SK-N-SH treated with all-trans-retinoic acid at 6 μM for 48 hours (cell line): ENCODE measurements around the gene E2F7.

Source experiments
- ATAC-seq: fragments of 200-7000 bp; cut with Tn5 transposase; 3 replicates; pipeline ENCODE4 v1.9.1; 2020; ENCODE audit warnings: mild to moderate bottlenecking, moderate library complexity
- BACH2 ChIP-seq: fragments of 250-450 bp; sonication (Bioruptor Pico); IDR thresholded peaks from 2 replicates; pipeline ENCODE4 v1.9.0; 2021; ENCODE audit warnings: mild to moderate bottlenecking, borderline replicate concordance
- CREB5 ChIP-seq: fragments of 250-450 bp; sonication (Bioruptor Pico); IDR thresholded peaks from 2 replicates; pipeline ENCODE4 v1.5.1; 2020; ENCODE audit warnings: low read depth, mild to moderate bottlenecking, moderate library complexity
- CSDC2 ChIP-seq: fragments of 250-450 bp; sonication (Bioruptor Pico); IDR thresholded peaks from 2 replicates; pipeline ENCODE4 v1.5.0; 2020; ENCODE audit warnings: mild to moderate bottlenecking, moderate library complexity
- CSRNP3 ChIP-seq: fragments of 250-450 bp; sonication (Bioruptor Pico); IDR thresholded peaks from 2 replicates; pipeline ENCODE4 v1.5.1; 2021; ENCODE audit warnings: mild to moderate bottlenecking, moderate library complexity
- ESRRG ChIP-seq: fragments of 250-450 bp; sonication (Bioruptor Pico); IDR thresholded peaks from 2 replicates; pipeline ENCODE4 v1.6.1; 2021; ENCODE audit warnings: mild to moderate bottlenecking
- GLIS3 ChIP-seq: fragments of 250-450 bp; sonication (Bioruptor Pico); IDR thresholded peaks from 2 replicates; pipeline ENCODE4 v1.5.0; 2020; ENCODE audit warnings: mild to moderate bottlenecking, moderate library complexity
- ISL1 ChIP-seq: fragments of 250-450 bp; sonication (Bioruptor Pico); IDR thresholded peaks from 2 replicates; pipeline ENCODE4 v2.1.2; 2022; ENCODE audit warnings: mild to moderate bottlenecking, moderate library complexity
- OSR1 ChIP-seq: fragments of 250-450 bp; sonication (Bioruptor Pico); IDR thresholded peaks from 2 replicates; pipeline ENCODE4 v1.8.0; 2022; ENCODE audit warnings: moderate library complexity, mild to moderate bottlenecking, inconsistent platforms
- PATZ1 ChIP-seq: fragments of 250-450 bp; sonication (Bioruptor Pico); IDR thresholded peaks from 2 replicates; pipeline ENCODE4 v1.8.0; 2020; ENCODE audit warnings: mild to moderate bottlenecking, moderate library complexity, borderline replicate concordance
- POU6F1 ChIP-seq: fragments of 250-450 bp; sonication (Bioruptor Pico); IDR thresholded peaks from 2 replicates; pipeline ENCODE4 v1.8.0; 2021; ENCODE audit warnings: low read depth, mild to moderate bottlenecking, moderate library complexity, borderline replicate concordance
- PPARA ChIP-seq: fragments of 250-450 bp; sonication (Bioruptor Pico); IDR thresholded peaks from 2 replicates; pipeline ENCODE4 v1.5.0; 2020; ENCODE audit warnings: mild to moderate bottlenecking, borderline replicate concordance
- RARB ChIP-seq: fragments of 250-450 bp; sonication (Bioruptor Pico); IDR thresholded peaks from 2 replicates; pipeline ENCODE4 v1.8.0; 2021; ENCODE audit warnings: mild to moderate bottlenecking, moderate library complexity
- SNAI2 ChIP-seq: fragments of 250-450 bp; sonication (Bioruptor Pico); IDR thresholded peaks from 2 replicates; pipeline ENCODE4 v1.5.0; 2020; ENCODE audit warnings: mild to moderate bottlenecking, moderate library complexity
- TCF4 ChIP-seq: fragments of 250-450 bp; sonication (Bioruptor Pico); IDR thresholded peaks from 2 replicates; pipeline ENCODE4 v1.8.0; 2021; ENCODE audit warnings: mild to moderate bottlenecking, moderate library complexity, borderline replicate concordance
- TOX ChIP-seq: fragments of 250-450 bp; sonication (Bioruptor Pico); IDR thresholded peaks from 2 replicates; pipeline ENCODE4 v1.8.0; 2021; ENCODE audit warnings: mild to moderate bottlenecking, moderate library complexity, borderline replicate concordance
- TSHZ2 ChIP-seq: fragments of 250-450 bp; sonication (Bioruptor Pico); IDR thresholded peaks from 2 replicates; pipeline ENCODE4 v1.5.0; 2020; ENCODE audit warnings: mild to moderate bottlenecking, moderate library complexity
- ZC3H10 ChIP-seq: fragments of 250-450 bp; sonication (Bioruptor Pico); IDR thresholded peaks from 2 replicates; pipeline ENCODE4 v1.5.1; 2021; ENCODE audit warnings: mild to moderate bottlenecking, moderate library complexity
- ZFP30 ChIP-seq: fragments of 450-650 bp; formaldehyde crosslinking; IDR thresholded peaks from 2 replicates; pipeline ENCODE4 v1.5.0; 2022; ENCODE audit warnings: mild to moderate bottlenecking, moderate library complexity
- ZNF70 ChIP-seq: fragments of 450-650 bp; formaldehyde crosslinking; IDR thresholded peaks from 2 replicates; pipeline ENCODE4 v1.5.0; 2020; ENCODE audit warnings: mild to moderate bottlenecking, moderate library complexity
- ZNF8 ChIP-seq: fragments of 450-650 bp; formaldehyde crosslinking; IDR thresholded peaks from 2 replicates; pipeline ENCODE4 v1.5.0; 2020; ENCODE audit warnings: mild to moderate bottlenecking, moderate library complexity

The E2F7 gene

GRCh38 chr12:77005611-77006098 is 59.7 kb downstream of the E2F7 start:
- peak; percentile 73 for ATAC-seq

GRCh38 chr12:77003914-77004313 is 61.5 kb downstream of the E2F7 start:
- TF ChIP-seq GLIS3 (CRISPR knock-in tag) (no peak), ZNF8 (CRISPR knock-in tag) (no peak), TCF4 (no peak), PPARA (CRISPR knock-in tag) (no peak), TOX (no peak), PATZ1 (CRISPR knock-in tag) (no peak), ISL1 (CRISPR knock-in tag) (no peak), ZFP30 (CRISPR knock-in tag) (no peak), CSDC2 (CRISPR knock-in tag) (no peak), ZNF70 (CRISPR knock-in tag) (no peak), TSHZ2 (no peak), POU6F1 (CRISPR knock-in tag) (no peak), BACH2 (CRISPR knock-in tag) (no peak), RARB (CRISPR knock-in tag) (no peak), ZC3H10 (CRISPR knock-in tag) (no peak), CREB5 (CRISPR knock-in tag) (no peak)
- ATAC-seq, result no peak

More at GRCh38 chr12:77005611-77006098, 59.7 kb downstream of the E2F7 start:
- no peak for TF ChIP-seq ZC3H10 (CRISPR knock-in tag)
- TF ChIP-seq ZNF70 (CRISPR knock-in tag), result no peak
- TF ChIP-seq PATZ1 (CRISPR knock-in tag), result no peak
- TF ChIP-seq CSRNP3 (CRISPR knock-in tag), result no peak

- ATAC-seq, result no peak
- TF ChIP-seq CSRNP3 (CRISPR knock-in tag) (no peak), ZNF8 (CRISPR knock-in tag) (no peak), GLIS3 (CRISPR knock-in tag) (no peak), SNAI2 (CRISPR knock-in tag) (no peak), CREB5 (CRISPR knock-in tag) (no peak), TCF4 (no peak), ISL1 (CRISPR knock-in tag) (no peak), TSHZ2 (no peak), ZFP30 (CRISPR knock-in tag) (no peak), ZNF70 (CRISPR knock-in tag) (no peak), ESRRG (CRISPR knock-in tag) (no peak), OSR1 (CRISPR knock-in tag) (no peak), RARB (CRISPR knock-in tag) (no peak)
Measured at GRCh38 chr12:77003246-77003645, 62.1 kb downstream of the E2F7 start.
